Ovary (tissue), 9 donors: ENCODE measurements around the gene SAMD4A. TPM values are rescaled to one million over a fixed set of nuclear protein-coding genes. Genes with fewer than 3 reads are reported as not detected.

Experiments used
- DNase-seq, 5 donors: peaks; one replicate each; pipeline ENCODE4 v3.0.0-alpha.2; 2019 to 2020
- H3K27ac ChIP-seq, 2 donors: fragments of 200-600 bp; one replicate each; pipeline versions ENCODE4 v1.5.1 to v1.8.0; 2019 to 2022
- H3K27me3 ChIP-seq: fragments of 200-600 bp; one replicate; pipeline ENCODE4 v1.8.0; 2022
- H3K36me3 ChIP-seq: fragments of 200-600 bp; sonication (generic); one replicate; pipeline ENCODE4 v1.5.1; 2019
- H3K4me1 ChIP-seq: one replicate; pipeline ENCODE4 v1.8.1; 2013; ENCODE audit warnings: mild to moderate bottlenecking, moderate library complexity; ENCODE audit not compliant: insufficient read depth
- H3K4me3 ChIP-seq: fragments of 200-600 bp; sonication (generic); one replicate; pipeline ENCODE4 v1.5.1; 2017
- H3K9me3 ChIP-seq, 2 donors: fragments of 200-600 bp in 1 of 2; sonication (generic) in 1 of 2; one replicate each; pipeline versions ENCODE4 v1.5.1 to v1.8.1; 2013 to 2019; ENCODE audit warnings: mild to moderate bottlenecking in 1 of 2, moderate library complexity in 1 of 2
- CTCF ChIP-seq, 3 donors: fragments of 450-650 bp in 2 of 3; fragments of 200-600 bp in 1 of 3; IDR thresholded peaks; one replicate each; pipeline versions ENCODE4 v1.5.1 to v1.8.0; 2016 to 2022; ENCODE audit warnings: antibody characterized with exemption in 3 of 3, mild to moderate bottlenecking in 1 of 3
- EP300 ChIP-seq: sonication (generic); formaldehyde crosslinking; IDR thresholded peaks from one replicate; pipeline ENCODE4 v1.6.1; 2017; ENCODE audit warnings: antibody characterized with exemption
- POLR2A ChIP-seq: fragments of 450-650 bp; IDR thresholded peaks from one replicate; pipeline ENCODE4 v1.6.1; 2017; ENCODE audit warnings: antibody characterized with exemption, mild to moderate bottlenecking, moderate library complexity
- WGBS, 3 donors: extraction: QIAGEN DNeasy Blood & Tissue Kit in 1 of 3; methylation state at CpG; one replicate each; pipeline versions ENCODE4 v1.1.5 to v1.1.7; 2013 to 2017; 5-methylcytosine and 5-hydroxymethylcytosine counted together
- intact Hi-C, 4 donors: fragments of 100-400 bp; cut with DNase I; formaldehyde crosslinking; loops; one replicate each; pipeline versions ENCODE4 v1.11.0 to v1.15.1; 2022 to 2023
- polyA plus RNA-seq, 2 donors: library from polyadenylated mRNA; stranded (reverse); fragments of 200-250 nt in 1 of 2; fragments of 350-450 nt in 1 of 2; fragmentation: Illumina TruSeq in 1 of 2; extraction: RNeasy Lipid Tissue Mini Kit (QIAGEN cat#74804) in 1 of 2; gene quantifications; one replicate each; pipeline ENCODE4 v1.2.3, GENCODE V29; 2013 to 2014
- total RNA-seq, 7 donors: library from RNA; depleted of rRNA in 2 of 7; stranded (reverse); fragments of >200 nt in 2 of 7; fragmentation: NEBNext Ultra II Directional in 3 of 7; extraction: Animal tissue kit (Norgen Biotek cat#: 25700) in 3 of 7; gene quantifications; one replicate each; pipeline versions ENCODE4 v1.1.0 to v1.2.4, GENCODE V29; 2016 to 2023
- donor health status: DM: no; HTN: no; CAD: no; lungs with moderate emphysema.
- donor health status: DM: no; HTN: no; CAD: no.
- donor health status: Bipolar disorder and iron deficiency.
- donor health status: DM: yes; HTN: yes; CAD: no.
- donor health status: DM: no; HTN: no; CAD: no.
- donor health status: DM: yes; HTN: yes; CAD: no.

SAMD4A gene
- total and polyA plus RNA-seq, 9 donors = 2.3 to 22.4 (median 7.3) TPM

GRCh38 chr14:54706769-54707168 is 139.8 kb downstream of the SAMD4A start:
- Histone ChIP-seq H3K27me3 (no peaks in the 10 kb centered on the region), H3K9me3 (no peaks in the 10 kb centered on the region), H3K36me3 (no peaks in the 10 kb centered on the region), H3K4me1 (peaks cover 3% of the 10 kb centered on the region), H3K4me3 (no peak overlapping the region), H3K27ac (no peak overlapping the region)
- TF ChIP-seq POLR2A = no peak
- no peak for TF ChIP-seq CTCF (IDR thresholded peaks at IDR 0.05)
- TF ChIP-seq EP300 = no peak
- 87 to 98% (median 91%) methylated on average over 2 of the region's 2 CpGs for WGBS, 3 donors
- intact Hi-C loops = no loop called here
- DNase-seq = no peak

- Histone ChIP-seq H3K27ac (no peak overlapping the region), H3K4me1 (peaks cover 10% of the 10 kb centered on the region), H3K27me3 (no peaks in the 10 kb centered on the region), H3K36me3 (no peaks in the 10 kb centered on the region), H3K4me3 (no peak overlapping the region), H3K9me3 (no peaks in the 10 kb centered on the region)
- 86 to 92% (median 92%) methylated on average over 2 of the region's 2 CpGs for WGBS, 3 donors
- TF ChIP-seq EP300 (no peak), CTCF (IDR thresholded peaks at IDR 0.05) (no peak), POLR2A (no peak)
- no peak for DNase-seq
- intact Hi-C loops = no loop called here
Observed at GRCh38 chr14:54708161-54708560, 141.2 kb downstream of the SAMD4A start.

- Histone ChIP-seq H3K9me3 (no peaks in the 10 kb centered on the region), H3K36me3 (no peaks in the 10 kb centered on the region), H3K4me3 (no peak overlapping the region), H3K27me3 (no peaks in the 10 kb centered on the region), H3K27ac (no peak overlapping the region), H3K4me1 (peaks cover 10% of the 10 kb centered on the region)
- intact Hi-C loops = no loop called here
- DNase-seq = no peak
- WGBS, 3 donors = 93 to 96% (median 93%) methylated on average over 5 of the region's 5 CpGs
- TF ChIP-seq EP300 = no peak
Observed at GRCh38 chr14:54708982-54709381, 142.1 kb downstream of the SAMD4A start.

GRCh38 chr14:54709444-54709843 is 142.5 kb downstream of the SAMD4A start:
- no peak overlapping the region for H3K4me3 ChIP-seq
- no peak for DNase-seq
- intact Hi-C loops = no loop called here
- H3K27ac ChIP-seq = no peak overlapping the region
- H3K9me3 ChIP-seq = no peaks in the 10 kb centered on the region
- TF ChIP-seq CTCF (IDR thresholded peaks at IDR 0.05) (no peak), POLR2A (no peak), EP300 (no peak)
- no peaks in the 10 kb centered on the region for H3K27me3 ChIP-seq
- WGBS, 3 donors = 79 to 93% (median 89%) methylated on average over 2 of the region's 2 CpGs
- no peaks in the 10 kb centered on the region for H3K36me3 ChIP-seq
- peaks cover 10% of the 10 kb centered on the region for H3K4me1 ChIP-seq

- no peaks in the 10 kb centered on the region for H3K36me3 ChIP-seq
- H3K9me3 ChIP-seq = no peaks in the 10 kb centered on the region
- no peak overlapping the region for H3K4me3 ChIP-seq
- H3K27ac ChIP-seq = no peak overlapping the region
- TF ChIP-seq POLR2A = no peak
- no peak for TF ChIP-seq CTCF (IDR thresholded peaks at IDR 0.05)
- no peak for TF ChIP-seq EP300
- peaks cover 10% of the 10 kb centered on the region for H3K4me1 ChIP-seq
- no peaks in the 10 kb centered on the region for H3K27me3 ChIP-seq
- DNase-seq = no peak
- intact Hi-C loops = no loop called here
Observed at GRCh38 chr14:54709867-54710266, 142.9 kb downstream of the SAMD4A start.
